AG09319 (cell line): ENCODE results near the gene P3H4.

Experiments used
- DNase-seq: peaks from one replicate; pipeline ENCODE4 v3.0.0-alpha.2; 2010; ENCODE audit warnings: low read depth; ENCODE audit errors: extremely low read depth
- CTCF ChIP-seq: IDR thresholded peaks from 2 replicates; pipeline ENCODE4 v1.5.1; 2011; ENCODE audit warnings: low read depth, mild to moderate bottlenecking, inconsistent platforms, low read length, moderate library complexity

P3H4 gene

GRCh38 chr17:41823580-41823979 is 11.8 kb upstream of the P3H4 start:
- TF ChIP-seq CTCF: no peak
- no peak for DNase-seq

GRCh38 chr17:41823141-41823524 is 11.4 kb upstream of the P3H4 start:
- TF ChIP-seq CTCF: no peak
- no peak for DNase-seq

GRCh38 chr17:41822216-41823140 is 10.7 kb upstream of the P3H4 start:
- TF ChIP-seq CTCF: no peak
- DNase-seq: no peak

GRCh38 chr17:41821776-41822175 is 10.0 kb upstream of the P3H4 start:
- no peak for DNase-seq
- TF ChIP-seq CTCF: no peak

GRCh38 chr17:41818024-41818423 is 6.3 kb upstream of the P3H4 start:
- no peak for TF ChIP-seq CTCF
- no peak for DNase-seq

GRCh38 chr17:41816637-41817320 is 5.0 kb upstream of the P3H4 start:
- no peak for DNase-seq
- TF ChIP-seq CTCF: no peak

GRCh38 chr17:41814195-41814594 is 2.4 kb upstream of the P3H4 start:
- TF ChIP-seq CTCF: no peak
- DNase-seq: no peak
